Adipocyte (in vitro differentiated cells): Measurements from ENCODE around the gene FAM83G.
"Not testable (repeated sequence)": the region's sequence is repeated elsewhere in the genome, so short reads cannot be mapped to it uniquely, and the experiment has no call there.

ENCODE experiments used
- DNase-seq: peaks from one replicate; pipeline ENCODE4 v3.0.0-alpha.2; 2015; ENCODE audit warnings: low read depth
- H3K27me3 ChIP-seq: replicated peaks from 2 replicates; pipeline ENCODE4 v1.7.0; 2013; ENCODE audit warnings: mild to moderate bottlenecking, low read length, moderate library complexity; ENCODE audit not compliant: control insufficient read depth, insufficient read depth
- H3K36me3 ChIP-seq: 2 replicates; pipeline ENCODE4 v1.7.0; 2013; ENCODE audit warnings: low read length, mild to moderate bottlenecking, moderate library complexity; ENCODE audit not compliant: control insufficient read depth, insufficient read depth, severe bottlenecking
- H3K4me1 ChIP-seq: 2 replicates; pipeline ENCODE4 v1.7.0; 2013; ENCODE audit warnings: mild to moderate bottlenecking, low read length, moderate library complexity; ENCODE audit not compliant: control insufficient read depth, insufficient read depth
- H3K4me3 ChIP-seq: 2 replicates; pipeline ENCODE4 v1.7.0; 2013; ENCODE audit warnings: mild to moderate bottlenecking, low read length, moderate library complexity
- H3K9ac ChIP-seq: 2 replicates; pipeline ENCODE4 v1.7.0; 2013; ENCODE audit warnings: mild to moderate bottlenecking, low read length, moderate library complexity
- H3K9me3 ChIP-seq: 2 replicates; pipeline ENCODE4 v1.7.0; 2013; ENCODE audit warnings: mild to moderate bottlenecking, low read length, moderate library complexity; ENCODE audit not compliant: control insufficient read depth

FAM83G gene

GRCh38 chr17:18933102-18934058, 71.2 kb downstream of the FAM83G start:
- no peak for DNase-seq
- Histone ChIP-seq H3K36me3 (peaks cover 33% of the 10 kb centered on the region), H3K9ac (no peak overlapping the region), H3K9me3 (no peaks in the 10 kb centered on the region), H3K27me3 (no peaks in the 10 kb centered on the region), H3K4me1 (no peaks in the 10 kb centered on the region), H3K4me3 (no peak overlapping the region)

GRCh38 chr17:18932360-18933055, 72.1 kb downstream of the FAM83G start:
- Histone ChIP-seq H3K4me3 (no peak overlapping the region), H3K9ac (no peak overlapping the region), H3K27me3 (no peaks in the 10 kb centered on the region), H3K9me3 (no peaks in the 10 kb centered on the region), H3K4me1 (no peaks in the 10 kb centered on the region), H3K36me3 (peaks cover 40% of the 10 kb centered on the region)
- DNase-seq: no peak

- Histone ChIP-seq H3K9ac (no peak overlapping the region), H3K4me3 (no peak overlapping the region), H3K4me1 (no peaks in the 10 kb centered on the region), H3K27me3 (no peaks in the 10 kb centered on the region), H3K9me3 (no peaks in the 10 kb centered on the region), H3K36me3 (peaks cover 53% of the 10 kb centered on the region)
- DNase-seq: no peak
Measured at GRCh38 chr17:18928628-18929125, 75.9 kb downstream of the FAM83G start.

GRCh38 chr17:18925187-18925586, 79.4 kb downstream of the FAM83G start:
- Histone ChIP-seq H3K4me3 (no peak overlapping the region), H3K4me1 (peaks cover 20% of the 10 kb centered on the region), H3K9ac (no peak overlapping the region), H3K27me3 (no peaks in the 10 kb centered on the region), H3K9me3 (no peaks in the 10 kb centered on the region), H3K36me3 (peaks cover 34% of the 10 kb centered on the region)
- no peak for DNase-seq

- Histone ChIP-seq H3K4me1 (peaks cover 20% of the 10 kb centered on the region), H3K36me3 (peaks cover 23% of the 10 kb centered on the region)
Measured at GRCh38 chr17:18922596-18922995, 82.0 kb downstream of the FAM83G start.

GRCh38 chr17:18921912-18922451, 82.6 kb downstream of the FAM83G start:
- peak; percentile 2 for DNase-seq
- peaks cover 18% of the 10 kb centered on the region for H3K36me3 ChIP-seq
- H3K4me1 ChIP-seq: peaks cover 23% of the 10 kb centered on the region

More at GRCh38 chr17:18922596-18922995, 82.0 kb downstream of the FAM83G start:
- not testable (repeated sequence) for DNase-seq, H3K9me3 ChIP-seq, H3K4me3 ChIP-seq, H3K9ac ChIP-seq, H3K27me3 ChIP-seq

GRCh38 chr17:18921485-18921884, 83.1 kb downstream of the FAM83G start:
- Histone ChIP-seq H3K4me3 (no peak overlapping the region), H3K9me3 (no peaks in the 10 kb centered on the region), H3K27me3 (no peaks in the 10 kb centered on the region), H3K4me1 (peaks cover 23% of the 10 kb centered on the region), H3K36me3 (peaks cover 19% of the 10 kb centered on the region), H3K9ac (no peak overlapping the region)
- DNase-seq: no peak

More at GRCh38 chr17:18921912-18922451, 82.6 kb downstream of the FAM83G start:
- Histone ChIP-seq H3K27me3 (no peaks in the 10 kb centered on the region), H3K9ac (no peak overlapping the region), H3K4me3 (no peak overlapping the region), H3K9me3 (no peaks in the 10 kb centered on the region)

- Histone ChIP-seq H3K9me3 (no peaks in the 10 kb centered on the region), H3K27me3 (no peaks in the 10 kb centered on the region), H3K4me1 (peaks cover 23% of the 10 kb centered on the region), H3K36me3 (peaks cover 22% of the 10 kb centered on the region), H3K9ac (no peak overlapping the region), H3K4me3 (no peak overlapping the region)
- DNase-seq: no peak
Measured at GRCh38 chr17:18920911-18921441, 83.6 kb downstream of the FAM83G start.

GRCh38 chr17:18919963-18920362, 84.6 kb downstream of the FAM83G start:
- H3K4me3 ChIP-seq: no peak overlapping the region
- no peak for DNase-seq
- peaks cover 25% of the 10 kb centered on the region for H3K36me3 ChIP-seq
- no peaks in the 10 kb centered on the region for H3K9me3 ChIP-seq
- H3K9ac ChIP-seq: no peak overlapping the region
- H3K27me3 ChIP-seq: no peaks in the 10 kb centered on the region
- peaks cover 23% of the 10 kb centered on the region for H3K4me1 ChIP-seq
